ENCODE measurements around the gene RHOV.
A peak's percentile ranks its signal among the peaks of the same experiment; 100 is the strongest.

Gene RHOV

GRCh38 chr15:40845036-40845435, 29.0 kb downstream of the RHOV start:
- DNase-seq (ENCODE audit: low read depth in 2 of 2): no peak

- DNase-seq (ENCODE audit: low read depth in 2 of 2): peak in 1 of 2 donors; percentile 4
Measured at GRCh38 chr15:40844696-40845030, 29.4 kb downstream of the RHOV start.

- DNase-seq (ENCODE audit: low read depth in 2 of 2): peak; percentile 13 to 14
Measured at GRCh38 chr15:40843885-40844695, 29.9 kb downstream of the RHOV start, which contains the start of gene SPINT1. TSS of gene SPINT1 (plus strand) at chr15:40844048. CDS start at chr15:40844555, 507 bp downstream.

GRCh38 chr15:40843261-40843884, 30.7 kb downstream of the RHOV start:
- DNase-seq (ENCODE audit: low read depth in 2 of 2): no peak

- no peak for DNase-seq (ENCODE audit: low read depth in 2 of 2)
Measured at GRCh38 chr15:40841741-40842140, 32.3 kb downstream of the RHOV start.

- DNase-seq (ENCODE audit: low read depth in 2 of 2): no peak
Measured at GRCh38 chr15:40838756-40839155, 35.3 kb downstream of the RHOV start.

GRCh38 chr15:40836020-40836419, 38.0 kb downstream of the RHOV start:
- DNase-seq (ENCODE audit: low read depth in 2 of 2): no peak

GRCh38 chr15:40832903-40833302, 41.1 kb downstream of the RHOV start:
- no peak for DNase-seq (ENCODE audit: low read depth in 2 of 2)

GRCh38 chr15:40831861-40832260, 42.2 kb downstream of the RHOV start:
- no peak for DNase-seq (ENCODE audit: low read depth in 2 of 2)

- no peak for DNase-seq (ENCODE audit: low read depth in 2 of 2)
Measured at GRCh38 chr15:40830884-40831283, 43.1 kb downstream of the RHOV start.

- DNase-seq (ENCODE audit: low read depth in 2 of 2): no peak
Measured at GRCh38 chr15:40829115-40829514, 44.9 kb downstream of the RHOV start.

- no peak for DNase-seq (ENCODE audit: low read depth in 2 of 2)
Measured at GRCh38 chr15:40828447-40829036, 45.5 kb downstream of the RHOV start, which contains the start of gene PPP1R14D. TSS of gene PPP1R14D (minus strand) at chr15:40828708. CDS start at chr15:40828641, 67 bp downstream.

GRCh38 chr15:40826423-40827075, 47.5 kb downstream of the RHOV start:
- DNase-seq (ENCODE audit: low read depth in 2 of 2): no peak

- DNase-seq (ENCODE audit: low read depth in 2 of 2): no peak
Measured at GRCh38 chr15:40825661-40826422, 48.2 kb downstream of the RHOV start.

- no peak for DNase-seq (ENCODE audit: low read depth in 2 of 2)
Measured at GRCh38 chr15:40823572-40824343, 50.3 kb downstream of the RHOV start.
